Fibroblast of pulmonary artery (primary cell): ENCODE measurements around the gene RAB20.

Source experiments
- DNase-seq: peaks from one replicate; pipeline ENCODE4 v3.0.0-alpha.2; 2010; ENCODE audit warnings: low read depth
- H3K4me3 ChIP-seq: replicated peaks from 2 replicates; pipeline ENCODE4 v1.5.1; 2011; ENCODE audit warnings: low read depth, mild to moderate bottlenecking, control low read depth, low read length, moderate library complexity
- TF ChIP-seq, protein P1 (sequence below): IDR thresholded peaks from 2 replicates; pipeline ENCODE4 v1.5.1; 2011; ENCODE audit warnings: mild to moderate bottlenecking, control low read depth, low read length, inconsistent platforms; ENCODE audit errors: missing control alignments

RAB20 gene

DNA sequence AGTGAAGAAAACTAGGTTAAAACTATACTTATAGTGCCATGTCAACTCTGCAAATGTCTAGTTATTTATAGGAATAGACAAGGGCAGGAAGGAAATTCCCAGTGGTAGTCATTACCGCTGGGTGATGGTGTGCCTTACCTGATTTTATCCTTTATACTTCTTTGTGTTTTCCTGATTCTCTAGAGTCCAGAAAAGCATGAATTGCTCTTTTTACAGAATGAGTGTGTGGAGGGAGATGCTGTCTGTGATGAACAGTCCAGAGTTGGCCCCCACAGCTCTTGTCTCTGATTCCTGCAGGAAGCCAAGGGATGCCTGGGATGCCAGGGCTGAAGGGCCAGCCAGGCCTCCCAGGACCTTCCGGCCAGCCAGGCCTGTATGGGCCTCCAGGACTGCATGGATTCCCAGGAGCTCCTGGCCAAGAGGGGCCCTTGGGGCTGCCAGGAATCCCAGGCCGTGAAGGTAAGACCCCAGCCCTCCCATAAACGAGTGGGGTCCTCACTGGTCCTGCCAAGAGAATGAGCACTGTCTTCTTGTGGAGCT lies 83.7 kb downstream of the RAB20 start:
- DNase-seq: no peak
- TF ChIP-seq, protein P1, sequence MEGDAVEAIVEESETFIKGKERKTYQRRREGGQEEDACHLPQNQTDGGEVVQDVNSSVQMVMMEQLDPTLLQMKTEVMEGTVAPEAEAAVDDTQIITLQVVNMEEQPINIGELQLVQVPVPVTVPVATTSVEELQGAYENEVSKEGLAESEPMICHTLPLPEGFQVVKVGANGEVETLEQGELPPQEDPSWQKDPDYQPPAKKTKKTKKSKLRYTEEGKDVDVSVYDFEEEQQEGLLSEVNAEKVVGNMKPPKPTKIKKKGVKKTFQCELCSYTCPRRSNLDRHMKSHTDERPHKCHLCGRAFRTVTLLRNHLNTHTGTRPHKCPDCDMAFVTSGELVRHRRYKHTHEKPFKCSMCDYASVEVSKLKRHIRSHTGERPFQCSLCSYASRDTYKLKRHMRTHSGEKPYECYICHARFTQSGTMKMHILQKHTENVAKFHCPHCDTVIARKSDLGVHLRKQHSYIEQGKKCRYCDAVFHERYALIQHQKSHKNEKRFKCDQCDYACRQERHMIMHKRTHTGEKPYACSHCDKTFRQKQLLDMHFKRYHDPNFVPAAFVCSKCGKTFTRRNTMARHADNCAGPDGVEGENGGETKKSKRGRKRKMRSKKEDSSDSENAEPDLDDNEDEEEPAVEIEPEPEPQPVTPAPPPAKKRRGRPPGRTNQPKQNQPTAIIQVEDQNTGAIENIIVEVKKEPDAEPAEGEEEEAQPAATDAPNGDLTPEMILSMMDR: no peak
- no peak overlapping the region for H3K4me3 ChIP-seq

DNA sequence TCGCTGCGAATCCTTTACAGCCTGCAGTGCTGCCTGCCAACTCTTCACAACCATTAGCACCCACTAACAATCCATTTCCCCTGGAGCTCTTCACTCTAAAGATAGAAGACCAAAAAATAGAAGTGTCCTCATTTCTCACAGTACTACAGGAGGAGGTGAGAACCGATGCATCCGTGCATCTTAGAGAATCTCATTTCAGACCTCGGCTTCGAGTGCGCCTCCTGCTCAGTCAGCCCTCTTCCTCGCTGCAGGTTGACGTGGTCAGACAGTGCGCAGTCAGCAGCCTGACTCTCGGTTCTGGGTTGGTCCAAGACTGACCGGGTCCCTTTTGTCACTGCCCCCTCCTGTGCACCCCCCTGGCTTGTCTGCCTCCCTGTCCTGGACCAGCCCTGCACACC lies 85.3 kb downstream of the RAB20 start:
- no peak for DNase-seq
- H3K4me3 ChIP-seq: no peak overlapping the region
- TF ChIP-seq, protein P1: no peak

DNA sequence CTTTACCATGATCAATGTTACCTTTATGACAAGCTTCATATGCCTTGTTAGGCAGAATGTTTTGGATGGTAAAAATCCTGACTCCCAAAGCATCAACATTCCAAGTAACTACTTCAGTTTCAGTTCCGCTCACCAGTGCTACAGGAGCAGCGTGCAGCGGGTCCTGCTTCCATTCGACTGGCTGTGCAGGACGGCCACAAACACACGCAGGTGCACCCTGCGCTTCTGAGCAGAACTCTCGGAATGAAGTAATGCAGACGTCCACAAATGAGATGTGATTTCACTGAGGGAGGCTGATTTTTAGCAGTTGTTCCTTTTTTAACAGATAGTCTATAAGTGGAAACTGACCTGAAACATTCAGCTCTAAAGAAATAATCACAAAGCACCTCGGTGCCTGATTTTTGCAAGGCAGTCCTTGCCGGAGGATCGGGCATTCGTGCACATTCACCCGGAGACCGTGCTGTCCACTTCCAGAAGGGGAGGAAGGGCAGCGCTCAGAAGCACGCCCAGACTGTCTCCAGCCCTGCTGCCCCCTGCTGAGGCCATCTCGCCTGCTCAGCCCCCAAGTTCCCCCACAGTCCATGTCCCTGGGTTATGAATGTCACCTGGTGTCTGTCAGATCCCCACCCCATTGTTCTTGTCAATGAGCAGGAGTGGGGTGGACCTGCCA lies 85.8 kb downstream of the RAB20 start:
- H3K4me3 ChIP-seq: no peak overlapping the region
- DNase-seq: no peak
- TF ChIP-seq, protein P1: no peak

DNA sequence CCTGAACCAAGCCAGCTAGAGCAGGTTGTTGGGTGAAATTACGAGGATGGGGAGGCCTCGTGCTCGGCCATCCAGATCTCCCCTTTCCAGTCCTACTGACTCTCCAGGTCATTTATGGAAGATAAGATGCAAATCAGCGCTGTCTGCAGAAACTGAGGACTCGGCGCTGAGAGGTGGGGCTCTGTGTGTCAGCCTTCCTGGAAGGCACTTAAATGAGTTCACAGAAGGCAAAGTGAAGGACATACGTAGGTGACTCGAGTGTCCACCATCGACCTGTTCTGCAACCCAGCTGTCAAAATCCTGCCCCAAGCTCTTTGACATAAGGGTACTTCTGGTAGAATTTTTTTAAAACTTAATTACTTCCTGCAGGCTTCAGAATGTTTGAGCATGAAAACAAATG lies 86.4 kb downstream of the RAB20 start:
- DNase-seq: no peak
- TF ChIP-seq, protein P1: no peak
- no peak overlapping the region for H3K4me3 ChIP-seq

DNA sequence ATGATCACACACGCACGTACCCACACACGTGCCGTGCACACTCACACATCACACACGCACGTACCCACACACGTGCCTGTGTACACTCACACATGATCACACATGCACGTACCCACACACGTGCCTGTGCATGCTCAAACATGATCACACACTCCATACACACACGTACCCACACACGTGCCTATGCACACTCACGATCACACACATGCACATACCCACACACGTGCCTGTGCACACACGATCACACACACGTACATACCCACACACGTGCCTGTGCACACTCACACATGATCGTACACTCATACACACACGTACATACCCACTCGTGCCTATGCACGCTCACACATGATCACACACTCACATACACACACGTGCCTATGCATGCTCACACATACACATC lies 86.8 kb downstream of the RAB20 start:
- DNase-seq: no peak
- TF ChIP-seq, protein P1: no peak
- no peak overlapping the region for H3K4me3 ChIP-seq
